ENCODE results near the gene GGCT.

- TF ChIP-seq CTCF (conservative IDR thresholded peaks at IDR 0.05; ENCODE audit: low read depth, low read length), result no peak
- no peak for TF ChIP-seq EZH2 (IDR thresholded peaks at IDR 0.05; ENCODE audit: low read length, unreplicated experiment)
- TF ChIP-seq EZH2phosphoT487 (IDR thresholded peaks at IDR 0.05; ENCODE audit: borderline replicate concordance, low read length), result no peak
Observed at GRCh38 chr7:30452280-30452930, 52.2 kb downstream of the GGCT start.
